Endothelial cell of umbilical vein (primary cell): ENCODE measurements around the gene AGO4. TPM values are rescaled to one million over a fixed set of nuclear protein-coding genes. Genes with fewer than 3 reads are reported as not detected.
"Not testable (repeated sequence)": the region's sequence is repeated elsewhere in the genome, so short reads cannot be mapped to it uniquely, and the experiment has no call there.

Experiments used
- BruUV-seq: library from RNA; stranded (reverse); fragments of 400-500 nt; replicated peaks from 2 replicates; lab custom pipeline; 2021; lab: Mats Ljungman, UMichigan
- CTCF ChIA-PET: fragments of 300-600, 350-600 bp; sonication (Branson Sonifier 250); formaldehyde crosslinking; loops from one replicate; lab custom pipeline; 2021; ENCODE audit warnings: antibody characterized with exemption, inconsistent platforms; lab: Charles Lee
- POLR2A ChIA-PET: fragments of 300-600, 350-600 bp; sonication (Branson Sonifier 250); formaldehyde crosslinking; loops from one replicate; lab custom pipeline; 2021; ENCODE audit warnings: antibody characterized with exemption, inconsistent platforms; lab: Charles Lee
- DNase-seq: peaks from one replicate; pipeline ENCODE4 v3.0.0-alpha.2; 2011; ENCODE audit warnings: low read depth, low spot score
- FAIRE-seq: peaks from 2 replicates; lab custom pipeline; 2011; peaks lifted over from hg19 to GRCh38; lab: Jason Lieb, UNC
- H2AFZ ChIP-seq: 2 replicates; pipeline ENCODE4 v1.6.0; 2012; ENCODE audit warnings: low read depth, low read length, control low read depth, inconsistent platforms
- H3K27ac ChIP-seq: 2 replicates; pipeline ENCODE4 v1.5.1; 2011; ENCODE audit warnings: low read depth, mild to moderate bottlenecking, control low read depth, low read length, moderate library complexity; ENCODE audit not compliant: insufficient read depth
- H3K27me3 ChIP-seq, 2 experiments: 2 replicates each; pipeline versions ENCODE4 v1.6.0 to v1.6.1; 2011; ENCODE audit warnings: low read length in 2 of 2, mixed read lengths in 1 of 2; ENCODE audit not compliant: control insufficient read depth in 2 of 2, insufficient read depth in 2 of 2
- H3K36me3 ChIP-seq, 2 experiments: 2 replicates in 1 of 2; 3 replicates in 1 of 2; pipeline ENCODE4 v1.5.1; 2011; ENCODE audit warnings: low read length in 2 of 2, mild to moderate bottlenecking in 1 of 2, moderate library complexity in 1 of 2; ENCODE audit not compliant: control insufficient read depth in 2 of 2, insufficient read depth in 2 of 2; ENCODE audit errors: extremely low read depth in 1 of 2
- H3K4me1 ChIP-seq: 3 replicates; pipeline ENCODE4 v1.5.1; 2011; ENCODE audit warnings: mild to moderate bottlenecking, low read length; ENCODE audit not compliant: control insufficient read depth, insufficient read depth; ENCODE audit errors: extremely low read depth
- H3K4me2 ChIP-seq: 2 replicates; pipeline ENCODE4 v1.6.1; 2011; ENCODE audit warnings: low read length, control low read depth, mixed read lengths; ENCODE audit not compliant: insufficient read depth
- H3K4me3 ChIP-seq, 3 experiments: fragments of 200-600 bp in 1 of 3; sonication (generic), shearing (Covaris generic) in 1 of 3; replicated peaks in 1 of 3; 2 replicates each; pipeline ENCODE4 v1.5.1; 2011 to 2016; ENCODE audit warnings: control low read depth in 3 of 3, low read length in 3 of 3, mild to moderate bottlenecking in 2 of 3, inconsistent platforms in 1 of 3, low read depth in 1 of 3, moderate library complexity in 1 of 3; ENCODE audit not compliant: insufficient read depth in 1 of 3
- H3K79me2 ChIP-seq: 2 replicates; pipeline ENCODE4 v1.6.0; 2012; ENCODE audit warnings: low read length, inconsistent platforms; ENCODE audit not compliant: control insufficient read depth, insufficient read depth
- H3K9ac ChIP-seq: replicated peaks from 2 replicates; pipeline ENCODE3; 2011; ENCODE audit warnings: low read length, control low read depth; ENCODE audit not compliant: insufficient read depth; ENCODE audit errors: extremely low read depth
- H3K9me1 ChIP-seq: replicated peaks from 3 replicates; pipeline ENCODE4 v1.6.0; 2011; ENCODE audit warnings: mild to moderate bottlenecking, low read length; ENCODE audit not compliant: control insufficient read depth, insufficient read depth; ENCODE audit errors: extremely low read depth
- H3K9me3 ChIP-seq: replicated peaks from 2 replicates; pipeline ENCODE4 v1.5.1; 2012; ENCODE audit warnings: low read length, inconsistent platforms; ENCODE audit not compliant: control insufficient read depth, insufficient read depth
- H4K20me1 ChIP-seq: replicated peaks from 2 replicates; pipeline ENCODE3; 2011; ENCODE audit warnings: mild to moderate bottlenecking, low read length; ENCODE audit not compliant: control insufficient read depth, insufficient read depth; ENCODE audit errors: extremely low read depth
- FOS ChIP-seq: IDR thresholded peaks from 2 replicates; pipeline ENCODE4 v1.6.1; 2011; ENCODE audit warnings: mild to moderate bottlenecking, low read length, moderate library complexity, borderline replicate concordance; ENCODE audit not compliant: insufficient read depth
- GATA2 ChIP-seq: IDR thresholded peaks from 2 replicates; pipeline ENCODE4 v1.7.0; 2011; ENCODE audit warnings: low read depth, mild to moderate bottlenecking, moderate library complexity, mixed read lengths, low read length; ENCODE audit not compliant: insufficient read length, insufficient read depth
- JUN ChIP-seq: IDR thresholded peaks from 2 replicates; pipeline ENCODE4 v1.6.1; 2011; ENCODE audit warnings: borderline replicate concordance, low read depth; ENCODE audit not compliant: insufficient read length, insufficient read depth
- MYC ChIP-seq: IDR thresholded peaks from one replicate; pipeline ENCODE4 v1.6.1; 2011; ENCODE audit warnings: mild to moderate bottlenecking, low read depth, low read length
- POLR2A ChIP-seq: IDR thresholded peaks from 2 replicates; pipeline ENCODE4 v1.6.1; 2012; ENCODE audit warnings: low read depth, mild to moderate bottlenecking, control low read depth, low read length
- POLR2AphosphoS5 ChIP-seq: IDR thresholded peaks from 2 replicates; pipeline ENCODE4 v1.6.1; 2012; ENCODE audit warnings: low read depth, mild to moderate bottlenecking, control low read depth, low read length, moderate library complexity; ENCODE audit not compliant: insufficient read depth
- dilution Hi-C: fragments of 300-500 bp; cut with MboI; formaldehyde crosslinking; loops from one replicate; pipeline ENCODE4 v1.15.0; 2019; ENCODE audit warnings: low sequenced_read_pairs; ENCODE audit not compliant: extremely low pct_ligation_motif_present
- intact Hi-C: fragments of 100-400 bp; cut with micrococcal nuclease; formaldehyde crosslinking; loops from one replicate; pipeline ENCODE4 v1.10.0; 2022
- polyA plus RNA-seq, 4 experiments: library from polyadenylated mRNA; depleted of rRNA in 3 of 4; stranded (reverse) in 3 of 4; unstranded in 1 of 4; fragments of >200 nt; gene quantifications; 2 replicates each; pipeline versions ENCODE4 v1.2.1 to v1.2.3, GENCODE V29; 2011 to 2012; ENCODE audit warnings: missing spikeins in 1 of 4
- total RNA-seq: library from RNA; stranded (reverse); gene quantifications from 2 replicates; pipeline ENCODE4 v1.2.3, GENCODE V29; 2021
- TF ChIP-seq, protein P1 (sequence below): IDR thresholded peaks from 2 replicates; pipeline ENCODE4 v1.6.1; 2011; ENCODE audit not compliant: insufficient read depth, insufficient read length
- TF ChIP-seq, protein P2 (sequence below), 2 donors: IDR thresholded peaks; 1 replicate in 1 of 2; 2 replicates in 1 of 2; pipeline ENCODE4 v1.5.1; 2011; ENCODE audit warnings: low read length in 2 of 2, mild to moderate bottlenecking in 2 of 2, moderate library complexity in 2 of 2, control low read depth in 1 of 2, inconsistent platforms in 1 of 2, low read depth in 1 of 2; ENCODE audit not compliant: insufficient read depth in 1 of 2; ENCODE audit errors: extremely low read depth in 1 of 2

Gene AGO4
- total and polyA plus RNA-seq, 2 donors (not counting 3 experiments of a cell fraction or from before 2014, with no cell fraction given) = 11.1 to 19.8 TPM

DNA sequence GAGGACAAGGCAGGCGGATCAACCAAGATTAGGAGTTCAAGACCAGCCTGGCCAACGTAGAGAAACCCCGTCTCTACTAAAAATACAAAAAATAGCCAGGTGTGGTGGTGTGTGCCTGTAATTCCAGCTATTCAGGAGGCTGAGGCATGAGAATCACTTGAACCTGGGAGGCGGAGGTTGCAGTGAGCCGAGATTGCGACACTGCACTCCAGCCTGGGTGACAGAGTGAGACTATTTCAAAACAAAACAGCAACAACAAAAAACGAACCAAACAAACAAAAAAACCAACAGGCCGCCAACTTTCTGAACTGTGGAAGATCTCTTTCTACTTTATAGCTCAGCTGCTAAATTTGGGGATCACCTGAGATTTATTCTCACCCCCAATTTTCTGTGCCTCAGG is 23.5 kb upstream of the AGO4 start:
- H3K4me1 ChIP-seq, H3K9me3 ChIP-seq, H2AFZ ChIP-seq, H3K9me1 ChIP-seq, H3K4me2 ChIP-seq, H3K27ac ChIP-seq, H4K20me1 ChIP-seq, BruUV-seq, H3K79me2 ChIP-seq, DNase-seq, H3K4me3 ChIP-seq, H3K27me3 ChIP-seq, FAIRE-seq, POLR2A ChIA-PET, dilution Hi-C loops, H3K36me3 ChIP-seq, intact Hi-C loops, H3K9ac ChIP-seq: not testable (repeated sequence)
- CTCF ChIA-PET = interaction anchor here (1.2 to 1.6 kb wide), 3 partner anchors 9 to 220 kb away, joined by 3 to 6 read pairs (median 3); no protein-coding TSS in a partner anchor

DNA sequence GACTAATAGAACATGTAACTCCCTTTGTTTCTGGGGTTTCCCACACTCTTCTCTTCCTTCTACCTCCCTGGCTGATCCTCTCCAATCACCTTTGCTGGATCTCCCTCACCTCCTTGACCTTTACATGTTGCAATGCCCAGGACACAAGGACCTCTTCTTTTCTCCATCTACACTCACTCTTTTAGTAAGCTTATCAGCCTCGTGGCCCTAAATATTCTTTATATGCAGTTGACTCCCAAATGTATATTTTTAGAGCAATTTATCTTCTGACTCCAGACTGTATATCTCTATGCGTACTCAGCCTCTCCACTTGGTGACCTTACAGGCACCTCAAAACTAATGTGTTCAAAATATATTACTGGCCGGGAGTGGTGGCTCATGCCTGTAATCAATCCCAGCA is 19.7 kb upstream of the AGO4 start:
- Histone ChIP-seq H3K27me3 (no peaks in the 10 kb centered on the region), H2AFZ (no peak overlapping the region), H3K27ac (no peak overlapping the region), H4K20me1 (no peaks in the 10 kb centered on the region), H3K9ac (no peak overlapping the region), H3K9me3 (no peaks in the 10 kb centered on the region), H3K4me1 (no peaks in the 10 kb centered on the region), H3K9me1 (no peaks in the 10 kb centered on the region), H3K4me2 (no peak overlapping the region), H3K79me2 (no peaks in the 10 kb centered on the region), H3K4me3 (no peak overlapping the region), H3K36me3 (no peaks in the 10 kb centered on the region)
- DNase-seq = no peak
- intact Hi-C loops = no loop called here
- no peak for FAIRE-seq
- ChIA-PET POLR2A (no interaction called here), CTCF (no interaction called here)
- no TSS peak for BruUV-seq
- TF ChIP-seq JUN (no peak), POLR2AphosphoS5 (no peak), GATA2 (no peak), POLR2A (no peak), FOS (no peak), MYC (no peak)
- TF ChIP-seq, protein P1, sequence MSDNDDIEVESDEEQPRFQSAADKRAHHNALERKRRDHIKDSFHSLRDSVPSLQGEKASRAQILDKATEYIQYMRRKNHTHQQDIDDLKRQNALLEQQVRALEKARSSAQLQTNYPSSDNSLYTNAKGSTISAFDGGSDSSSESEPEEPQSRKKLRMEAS = no peak
- TF ChIP-seq, protein P2, sequence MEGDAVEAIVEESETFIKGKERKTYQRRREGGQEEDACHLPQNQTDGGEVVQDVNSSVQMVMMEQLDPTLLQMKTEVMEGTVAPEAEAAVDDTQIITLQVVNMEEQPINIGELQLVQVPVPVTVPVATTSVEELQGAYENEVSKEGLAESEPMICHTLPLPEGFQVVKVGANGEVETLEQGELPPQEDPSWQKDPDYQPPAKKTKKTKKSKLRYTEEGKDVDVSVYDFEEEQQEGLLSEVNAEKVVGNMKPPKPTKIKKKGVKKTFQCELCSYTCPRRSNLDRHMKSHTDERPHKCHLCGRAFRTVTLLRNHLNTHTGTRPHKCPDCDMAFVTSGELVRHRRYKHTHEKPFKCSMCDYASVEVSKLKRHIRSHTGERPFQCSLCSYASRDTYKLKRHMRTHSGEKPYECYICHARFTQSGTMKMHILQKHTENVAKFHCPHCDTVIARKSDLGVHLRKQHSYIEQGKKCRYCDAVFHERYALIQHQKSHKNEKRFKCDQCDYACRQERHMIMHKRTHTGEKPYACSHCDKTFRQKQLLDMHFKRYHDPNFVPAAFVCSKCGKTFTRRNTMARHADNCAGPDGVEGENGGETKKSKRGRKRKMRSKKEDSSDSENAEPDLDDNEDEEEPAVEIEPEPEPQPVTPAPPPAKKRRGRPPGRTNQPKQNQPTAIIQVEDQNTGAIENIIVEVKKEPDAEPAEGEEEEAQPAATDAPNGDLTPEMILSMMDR (IDR thresholded peaks at IDR 0.05; ENCODE audit: extremely low read depth in 1 of 2, insufficient read depth in 1 of 2, low read depth in 1 of 2, low read length in 2 of 2) = no peak
- dilution Hi-C loops = no loop called here
